ENCODE results near the gene NXNL1. TPM values are rescaled to one million over a fixed set of nuclear protein-coding genes. Genes with fewer than 3 reads are reported as not detected.

NXNL1 gene, protein sequence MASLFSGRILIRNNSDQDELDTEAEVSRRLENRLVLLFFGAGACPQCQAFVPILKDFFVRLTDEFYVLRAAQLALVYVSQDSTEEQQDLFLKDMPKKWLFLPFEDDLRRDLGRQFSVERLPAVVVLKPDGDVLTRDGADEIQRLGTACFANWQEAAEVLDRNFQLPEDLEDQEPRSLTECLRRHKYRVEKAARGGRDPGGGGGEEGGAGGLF
- not detected in 2 replicates for total RNA-seq

DNA sequence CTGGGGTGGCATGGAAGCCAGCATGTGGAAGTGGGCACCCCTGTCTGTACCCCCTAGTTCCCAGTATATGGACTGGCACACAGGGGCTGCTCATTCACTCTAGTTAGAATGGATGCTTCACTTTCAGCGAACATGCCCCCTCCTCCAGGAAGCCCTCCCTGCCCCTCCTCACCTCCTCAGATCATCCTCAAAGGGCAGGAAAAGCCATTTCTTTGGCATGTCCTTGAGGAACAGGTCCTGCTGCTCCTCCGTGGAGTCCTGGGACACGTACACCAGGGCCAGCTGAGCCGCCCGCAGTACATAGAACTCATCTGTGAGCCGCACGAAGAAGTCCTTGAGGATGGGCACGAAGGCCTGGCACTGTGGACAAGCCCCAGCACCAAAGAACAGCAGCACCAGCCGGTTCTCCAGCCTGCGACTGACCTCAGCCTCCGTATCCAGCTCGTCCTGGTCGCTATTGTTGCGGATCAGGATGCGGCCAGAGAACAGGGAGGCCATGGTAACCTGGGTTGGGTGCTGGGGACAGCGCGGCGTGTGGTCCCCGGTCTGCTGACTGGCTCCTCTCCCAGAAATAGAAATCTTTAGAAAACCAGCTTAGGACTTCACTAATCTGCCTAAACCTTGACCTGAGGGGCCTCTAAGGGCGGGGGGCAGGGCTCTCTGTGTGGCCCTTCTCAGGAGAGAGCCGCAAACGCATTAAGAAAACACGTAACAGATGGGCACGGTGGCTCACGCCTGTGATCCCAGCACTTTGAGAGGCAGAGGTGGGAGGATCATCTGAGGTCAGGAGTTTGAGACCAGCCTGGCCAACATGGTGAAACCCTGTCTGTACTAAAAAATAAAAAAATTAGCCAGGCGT is at the start of gene NXNL1:
Gene NXNL1, minus strand, starts transcription at position 555 of the 859 bp plus-strand sequence. Its CDS starts 57 bp downstream, at position 498.

DNA sequence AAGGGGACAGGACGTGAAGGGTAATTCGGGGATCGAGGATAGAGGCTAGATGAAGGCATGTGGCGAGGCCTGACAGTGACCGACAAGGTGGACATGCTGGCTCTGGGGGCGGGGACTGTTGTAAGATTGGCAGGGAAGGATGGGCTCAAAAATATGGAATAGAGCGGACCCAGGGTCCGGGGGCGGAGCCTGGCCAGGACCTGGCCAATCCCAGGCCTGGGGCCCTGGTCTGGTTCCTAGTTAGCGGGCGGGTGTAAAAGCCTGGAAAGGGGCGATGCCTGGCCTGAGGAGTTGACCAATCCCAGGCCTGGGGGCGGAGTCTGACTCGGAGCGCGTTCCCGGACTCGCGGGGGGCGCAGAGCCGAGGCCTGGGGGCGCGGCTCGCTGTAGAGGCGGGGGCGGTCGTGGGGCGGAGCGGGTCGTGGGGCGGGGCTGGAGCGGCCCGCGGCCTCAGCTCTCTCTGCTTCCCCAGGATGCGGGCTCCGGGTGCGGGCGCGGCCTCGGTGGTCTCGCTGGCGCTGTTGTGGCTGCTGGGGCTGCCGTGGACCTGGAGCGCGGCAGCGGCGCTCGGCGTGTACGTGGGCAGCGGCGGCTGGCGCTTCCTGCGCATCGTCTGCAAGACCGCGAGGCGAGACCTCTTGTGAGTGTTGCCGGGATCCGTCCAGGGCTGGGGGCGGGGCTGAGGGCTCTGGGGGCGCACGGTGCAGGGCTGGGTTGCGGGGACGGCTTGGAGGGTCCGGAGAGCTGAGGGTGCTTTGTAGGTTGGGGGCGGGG is 9.5 kb upstream of the NXNL1 start, which contains the start of gene SLC27A1:
Gene SLC27A1, plus strand, starts transcription at position 457 of the 774 bp plus-strand sequence. Its CDS starts 17 bp downstream, at position 474.

DNA sequence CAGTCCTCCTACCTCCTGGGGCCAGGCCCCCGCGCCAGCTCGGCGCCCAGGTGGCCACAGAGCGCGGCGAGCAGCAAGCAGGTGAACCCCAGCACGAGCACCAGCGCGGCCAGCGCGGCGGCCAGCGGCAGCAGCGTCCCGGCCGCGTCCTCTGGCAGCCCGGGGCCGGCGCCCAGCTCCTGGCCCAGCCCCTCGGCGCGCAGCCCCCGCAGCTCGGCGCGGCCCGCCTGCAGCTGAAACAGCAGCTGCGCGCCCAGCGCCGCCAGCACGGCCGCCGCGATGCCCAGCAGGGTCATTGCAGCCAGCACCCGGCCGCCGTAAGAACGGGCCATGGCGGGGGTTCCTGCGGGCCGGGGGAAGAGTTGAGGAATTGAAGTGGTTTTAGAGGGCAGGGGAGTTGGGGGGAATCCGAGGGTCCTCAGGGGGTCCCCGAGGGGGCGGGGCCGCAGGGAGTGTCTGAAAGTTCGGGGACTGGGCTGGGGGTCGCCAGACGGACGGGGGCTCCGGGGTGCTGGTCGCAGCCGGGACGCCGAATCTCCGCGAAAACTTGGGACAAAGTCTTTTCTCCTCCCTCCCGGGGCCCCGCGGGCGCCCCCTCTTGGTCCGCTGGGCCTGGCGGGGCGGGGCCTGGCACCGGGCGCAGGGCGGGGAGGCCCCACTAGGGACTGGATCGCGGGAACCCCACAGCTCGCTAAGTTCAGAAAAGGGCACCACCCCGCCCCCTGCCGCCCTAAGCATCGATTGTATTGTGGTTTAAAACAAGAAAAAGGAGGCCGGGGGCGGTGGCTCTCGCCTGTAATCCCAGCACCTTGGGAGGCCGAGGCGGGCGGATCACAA is 12.4 kb downstream of the NXNL1 start, which contains the start of gene TMEM221:
Gene TMEM221, minus strand, starts transcription at position 538 of the 837 bp plus-strand sequence. Its CDS starts 206 bp downstream, at position 332.

DNA sequence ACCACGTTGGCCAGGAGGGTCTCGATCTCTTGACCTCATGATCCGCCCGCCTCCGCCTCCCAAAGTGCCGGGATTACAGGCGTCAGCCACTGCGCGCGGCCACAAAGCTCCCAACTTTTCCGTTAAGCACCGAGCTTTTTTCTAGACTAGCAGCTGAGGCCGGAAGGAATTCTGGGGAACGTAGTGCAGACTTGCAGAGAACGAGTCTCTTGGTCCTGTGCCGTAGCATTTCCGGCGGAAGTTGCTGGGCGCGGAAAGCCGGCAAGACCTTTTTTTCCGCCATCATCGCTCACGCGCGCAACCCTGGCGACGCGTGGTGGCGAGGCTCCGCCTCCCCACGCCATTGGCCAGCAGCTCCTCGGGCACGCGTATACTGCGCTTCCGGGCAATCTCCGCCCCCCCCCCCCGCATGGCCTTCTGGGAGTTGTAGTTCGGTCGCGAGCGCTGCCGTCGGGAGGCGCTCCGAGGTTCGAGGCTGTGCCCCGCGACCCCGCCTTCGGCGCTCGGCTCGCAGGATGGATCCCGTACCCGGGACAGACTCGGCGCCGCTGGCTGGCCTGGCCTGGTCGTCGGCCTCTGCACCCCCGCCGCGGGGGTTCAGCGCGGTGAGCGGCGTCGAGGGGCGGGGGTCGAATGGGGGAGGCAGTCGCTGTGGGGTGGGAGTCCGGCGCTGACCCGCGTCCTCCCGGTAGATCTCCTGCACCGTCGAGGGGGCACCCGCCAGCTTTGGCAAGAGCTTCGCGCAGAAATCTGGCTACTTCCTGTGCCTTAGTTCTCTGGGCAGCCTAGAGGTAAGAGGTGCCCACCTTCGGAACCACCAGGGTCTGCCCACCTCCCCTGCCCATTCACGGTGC is 40.9 kb downstream of the NXNL1 start, which contains the start of gene MVB12A:
Gene MVB12A, plus strand, starts transcription at position 427 of the 854 bp plus-strand sequence. Its CDS starts 89 bp downstream, at position 516.

Other genes with a start within 250 kb of the NXNL1 start
- gene USE1, start 245.6 kb downstream of the NXNL1 start, total RNA-seq: 11.1 and 18.0 TPM in 2 replicates
- gene OCEL1, start 234.7 kb downstream of the NXNL1 start, total RNA-seq: 3.5 and 4.6 TPM in 2 replicates
- gene NR2F6, start 215.0 kb downstream of the NXNL1 start, total RNA-seq: 35.3 and 46.4 TPM in 2 replicates
- 22.8 and 28.7 TPM in 2 replicates for gene USHBP1, start 196.2 kb downstream of the NXNL1 start, total RNA-seq
- 103 and 107 TPM in 2 replicates for gene BABAM1, start 193.5 kb downstream of the NXNL1 start, total RNA-seq
- 0.96 and 1.3 TPM in 2 replicates for gene ANKLE1, start 179.0 kb downstream of the NXNL1 start, total RNA-seq
- 6.1 and 16.0 TPM in 2 replicates for gene ABHD8, start 157.5 kb downstream of the NXNL1 start, total RNA-seq
- 35.3 and 40.2 TPM in 2 replicates for gene MRPL34, start 155.1 kb downstream of the NXNL1 start, total RNA-seq
- gene DDA1, start 151.4 kb downstream of the NXNL1 start, total RNA-seq: 33.3 and 46.4 TPM in 2 replicates
- gene ANO8, start 126.1 kb downstream of the NXNL1 start, total RNA-seq: 3.5 and 5.6 TPM in 2 replicates
- gene GTPBP3, start 123.4 kb downstream of the NXNL1 start, total RNA-seq: 14.0 and 21.3 TPM in 2 replicates
- gene PLVAP, start 83.6 kb downstream of the NXNL1 start, total RNA-seq: 13.7 and 13.8 TPM in 2 replicates
- gene CCDC194, start 66.7 kb downstream of the NXNL1 start, total RNA-seq: not detected in 2 replicates
- gene BST2, start 55.3 kb downstream of the NXNL1 start, total RNA-seq: 0.19 and 0.65 TPM in 2 replicates
- gene MVB12A, start 40.9 kb downstream of the NXNL1 start, total RNA-seq: 45.9 and 77.1 TPM in 2 replicates
- 0.33 TPM in 1 of 2 replicates, not detected in the other for gene TMEM221, start 12.3 kb downstream of the NXNL1 start, total RNA-seq
- gene SLC27A1, start 9.6 kb upstream of the NXNL1 start, total RNA-seq: 8.6 and 21.9 TPM in 2 replicates
- gene PGLS, start 50.7 kb upstream of the NXNL1 start, total RNA-seq: 50.0 and 67.4 TPM in 2 replicates
- 138 and 149 TPM in 2 replicates for gene COLGALT1, start 94.7 kb upstream of the NXNL1 start, total RNA-seq
- gene UNC13A, start 227.4 kb upstream of the NXNL1 start, total RNA-seq: under 0.01 and 0.19 TPM in 2 replicates